ENCODE measurements around the gene AGPAT4.

The AGPAT4 gene

GRCh38 chr6:161279677-161280415 is 6.0 kb upstream of the AGPAT4 start:
- DNase-seq = no peak

DNA sequence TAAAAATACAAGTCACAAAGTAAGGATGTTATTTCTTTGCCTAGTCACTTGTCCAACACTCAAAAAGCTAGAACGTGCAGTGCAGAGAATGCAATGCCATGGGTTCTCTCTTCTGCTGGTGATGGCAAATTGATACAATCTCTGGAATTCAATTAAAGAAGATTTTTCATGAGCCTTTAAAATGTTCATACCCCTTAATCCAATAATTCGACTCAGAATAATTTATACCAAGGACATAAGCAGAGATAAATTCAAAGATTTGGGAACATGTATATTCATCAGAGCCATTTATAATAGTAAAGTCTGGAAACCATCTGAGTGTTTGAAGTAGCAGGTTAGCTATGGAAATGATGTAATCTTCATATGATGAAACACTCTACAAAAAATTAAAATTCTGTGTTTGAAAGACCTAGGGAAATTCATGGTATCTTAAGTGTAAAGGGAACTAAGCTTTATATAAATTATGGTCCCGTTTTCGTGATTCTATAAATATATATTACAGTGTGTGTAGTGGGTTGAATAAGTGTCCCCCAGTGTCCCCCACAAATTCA is 2.8 kb upstream of the AGPAT4 start:
- DNase-seq = no peak

DNA sequence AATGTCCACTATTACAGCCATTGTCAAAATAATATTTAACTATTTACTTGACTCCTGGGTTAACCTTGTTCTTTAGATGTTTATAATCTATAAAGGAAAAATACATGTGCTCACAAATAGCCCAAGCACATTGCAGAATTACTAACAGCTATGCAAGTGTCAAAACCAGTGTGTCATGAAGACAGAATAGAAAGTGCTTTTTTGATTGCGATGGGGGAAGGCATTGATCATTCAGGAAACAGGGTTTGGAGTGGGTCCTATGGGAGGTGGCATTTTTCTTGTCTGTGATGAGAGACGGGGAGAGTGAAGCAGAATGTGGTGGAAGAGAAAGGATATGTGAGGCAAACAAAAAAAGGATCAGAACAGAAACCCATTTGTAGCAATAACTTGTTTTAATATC is 1.0 kb upstream of the AGPAT4 start:
- no peak for DNase-seq

DNA sequence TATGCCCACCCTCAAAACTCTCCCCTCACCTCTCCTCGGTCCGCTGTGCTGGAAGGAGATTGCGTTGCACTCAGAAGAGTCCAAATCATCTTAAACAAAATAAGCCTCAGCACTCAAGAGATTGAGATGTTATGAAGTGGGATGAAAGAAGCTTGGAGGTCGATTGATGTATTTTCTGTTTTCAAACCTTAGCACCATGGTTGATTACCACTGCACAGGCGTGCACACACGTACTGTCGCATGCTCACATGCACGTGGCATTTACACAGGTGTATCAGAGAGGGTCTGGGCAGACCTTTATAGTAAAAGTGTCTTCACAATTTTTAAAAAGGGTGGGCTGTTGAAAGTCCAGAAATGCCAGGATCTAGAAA is 612 bp upstream of the AGPAT4 start:
- DNase-seq = peak; percentile 63

GRCh38 chr6:161273274-161273751 is 548 bp downstream of the AGPAT4 start:
- DNase-seq = peak; percentile 52

DNA sequence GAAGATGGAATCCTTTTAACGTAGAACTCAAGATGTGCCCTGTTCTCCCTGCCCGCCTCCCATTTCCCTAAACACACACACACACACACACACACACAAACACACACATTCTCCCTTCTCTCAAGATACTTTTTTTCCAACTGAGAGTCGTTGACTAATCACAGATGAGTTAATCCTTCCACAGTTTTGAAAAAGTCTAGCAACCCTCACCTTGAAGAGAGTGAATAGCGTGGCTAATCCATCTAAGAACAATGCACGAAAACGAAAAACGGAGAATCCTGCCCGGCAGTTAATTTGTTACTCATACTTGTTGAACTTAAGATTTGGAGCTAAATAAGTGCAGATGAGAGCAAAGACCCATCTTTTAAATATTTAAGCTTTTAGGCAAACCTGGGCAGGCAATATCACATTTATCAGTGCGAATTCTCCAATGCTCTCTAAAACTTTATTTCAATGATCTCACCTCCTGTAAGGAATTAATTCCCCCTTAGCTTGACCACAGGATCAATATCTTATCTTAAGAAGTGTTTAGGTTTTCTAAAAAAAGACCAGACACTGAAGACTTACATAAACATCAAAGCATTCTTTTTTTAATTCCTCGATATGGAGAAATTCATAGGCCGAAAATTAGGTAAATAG is 1.1 kb downstream of the AGPAT4 start:
- no peak for DNase-seq

- DNase-seq = no peak
These were observed 2.4 kb downstream of the AGPAT4 start for GRCh38 chr6:161271343-161272030.

DNA sequence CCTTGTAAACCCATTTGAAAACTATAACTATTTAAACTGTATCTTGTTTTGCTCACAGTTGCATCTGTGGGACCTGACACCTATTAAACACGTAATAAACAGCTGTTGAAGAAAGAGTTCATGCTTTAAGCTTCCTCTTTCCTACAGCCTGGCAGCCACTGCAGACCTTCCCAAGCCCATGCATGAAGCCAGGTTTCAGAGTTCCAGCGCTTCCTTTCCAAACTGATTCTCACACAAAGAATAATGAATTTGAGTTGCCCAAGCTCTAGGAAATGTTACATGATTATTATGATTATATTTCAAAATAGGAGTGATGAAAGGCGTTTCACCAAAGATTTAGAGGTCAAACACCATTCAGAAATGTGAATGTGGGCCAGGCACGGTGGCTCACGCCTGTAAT is 3.7 kb downstream of the AGPAT4 start:
- DNase-seq = no peak

- DNase-seq = no peak
These were observed 4.6 kb downstream of the AGPAT4 start for GRCh38 chr6:161269310-161269709.

DNA sequence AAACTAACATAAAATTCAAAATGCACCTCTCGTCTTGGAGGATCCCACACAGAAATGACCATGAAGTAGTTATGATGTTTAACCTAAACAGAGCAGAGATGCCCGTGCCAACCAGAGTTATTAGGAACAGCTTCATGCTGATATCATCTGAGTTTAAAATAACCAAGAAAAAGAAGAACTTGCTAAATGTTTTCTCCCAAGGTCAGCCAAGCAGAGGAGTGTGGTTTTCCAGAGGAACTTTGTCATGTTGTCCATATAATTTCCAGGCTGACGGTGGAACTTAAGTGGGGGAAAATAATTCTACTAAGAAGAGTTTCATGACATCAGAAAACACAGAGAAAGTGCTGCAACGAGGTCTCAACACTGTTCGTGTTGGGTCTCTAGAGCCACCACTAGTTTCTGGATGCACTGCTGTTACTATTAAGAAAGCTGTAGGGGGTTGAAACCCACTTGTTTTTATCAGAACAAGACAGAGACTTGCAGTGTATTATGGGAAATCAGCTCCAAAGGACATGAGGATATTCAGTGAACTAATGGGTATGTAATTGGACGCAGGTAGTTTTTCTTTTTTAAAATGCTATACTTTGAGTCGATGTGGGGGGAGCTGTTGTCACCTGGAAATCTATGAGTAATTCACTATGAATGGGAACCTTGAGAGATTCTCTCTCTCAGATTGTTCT is 5.2 kb downstream of the AGPAT4 start:
- DNase-seq = peak; percentile 85

- no peak for DNase-seq
These were observed 7.2 kb downstream of the AGPAT4 start for GRCh38 chr6:161266513-161267230.

DNA sequence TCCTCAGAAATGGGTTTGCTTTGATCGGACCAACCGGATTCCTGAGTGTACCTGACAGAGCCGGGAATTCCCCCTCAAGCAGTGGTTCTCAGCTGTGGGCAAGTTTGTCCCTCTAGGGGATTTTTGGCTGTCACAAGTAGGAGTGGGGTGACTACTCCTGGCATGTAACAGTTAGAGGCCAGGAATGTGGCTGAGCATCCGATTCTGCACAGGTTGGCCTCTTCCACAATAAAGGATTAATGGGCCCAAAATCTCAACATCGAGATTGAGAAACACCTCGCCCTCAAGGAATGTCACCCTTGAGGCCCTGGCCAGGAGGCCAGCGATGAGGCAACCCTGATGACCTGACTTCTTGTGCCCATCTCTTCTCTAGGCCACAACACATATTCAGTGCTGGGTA is 7.9 kb downstream of the AGPAT4 start:
- no peak for DNase-seq

GRCh38 chr6:161265554-161265953 is 8.3 kb downstream of the AGPAT4 start:
- no peak for DNase-seq

- no peak for DNase-seq
These were observed 9.7 kb downstream of the AGPAT4 start for GRCh38 chr6:161264181-161264580.

DNA sequence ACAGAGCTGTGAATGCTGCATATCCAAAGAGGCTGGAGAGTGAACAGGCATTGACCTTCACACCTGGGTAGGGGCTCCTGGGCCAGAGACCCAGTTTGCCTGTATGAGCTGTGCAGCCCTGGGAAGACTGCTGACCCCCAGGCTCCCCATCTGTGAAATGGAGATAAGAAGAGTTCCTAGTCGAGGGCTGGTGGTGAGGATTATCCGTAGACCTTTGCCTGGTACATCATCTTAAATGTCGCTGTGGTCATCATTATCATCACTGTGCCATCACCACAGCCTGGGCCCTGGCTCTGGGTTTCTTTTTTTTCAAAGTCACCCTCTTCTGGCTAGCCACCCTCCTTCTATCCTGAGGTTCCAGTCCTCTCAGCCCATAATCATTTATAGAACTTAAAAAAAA is 12.0 kb downstream of the AGPAT4 start:
- peak; percentile 77 for DNase-seq

GRCh38 chr6:161261325-161261724 is 12.5 kb downstream of the AGPAT4 start:
- no peak for DNase-seq

GRCh38 chr6:161259302-161259701 is 14.6 kb downstream of the AGPAT4 start:
- DNase-seq = no peak

DNA sequence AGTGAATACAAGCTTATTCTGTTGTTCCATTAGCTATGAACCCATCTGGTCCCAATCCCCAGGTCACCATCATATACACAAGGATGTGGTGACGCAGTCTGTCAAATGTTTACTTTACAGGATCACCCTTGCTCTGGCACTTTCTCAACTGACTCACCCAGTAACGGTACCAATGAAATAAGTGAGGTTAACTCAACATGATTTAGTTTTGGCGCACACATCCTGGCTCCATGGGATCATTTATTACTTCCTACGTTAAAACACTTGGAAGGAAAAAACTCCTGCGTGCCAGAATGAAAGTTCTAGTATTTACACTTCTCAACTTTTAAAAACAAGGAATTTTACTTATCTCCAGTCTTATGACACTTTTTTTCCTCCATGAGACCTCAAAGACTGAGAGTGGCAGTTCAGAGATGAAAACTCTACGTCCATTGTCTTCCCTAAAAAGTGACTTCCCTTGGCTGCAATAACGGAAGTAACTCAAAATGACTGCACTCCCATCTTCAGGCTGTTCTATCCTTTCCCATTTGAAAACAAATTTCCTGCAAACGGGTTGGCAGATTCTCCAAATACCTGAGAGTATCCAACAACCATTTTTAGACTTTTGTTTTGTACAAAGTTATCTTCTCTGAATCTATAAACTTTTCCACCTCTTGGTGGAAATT is 15.9 kb downstream of the AGPAT4 start:
- no peak for DNase-seq

DNA sequence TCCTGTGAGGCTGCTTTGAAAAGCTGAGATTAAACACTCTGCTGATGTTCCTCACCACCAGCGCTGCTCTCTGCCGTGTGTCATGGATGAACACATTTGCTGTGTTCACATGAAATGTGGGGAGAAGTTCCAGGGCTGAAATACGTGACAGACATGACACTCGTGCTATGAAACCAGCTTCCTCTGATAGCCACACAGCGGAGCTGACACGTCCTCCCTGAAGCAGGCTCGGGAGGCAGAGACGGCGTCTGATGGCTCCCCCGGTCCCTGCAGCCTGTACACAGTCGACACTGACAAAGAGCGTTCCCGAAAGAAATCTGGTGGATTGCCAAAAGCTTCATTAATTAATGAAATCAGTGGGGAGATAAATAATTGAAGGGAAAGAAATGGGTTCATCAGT is 17.5 kb downstream of the AGPAT4 start:
- no peak for DNase-seq

- peak; percentile 78 for DNase-seq
These were observed 18.3 kb downstream of the AGPAT4 start for GRCh38 chr6:161255518-161255917.

DNA sequence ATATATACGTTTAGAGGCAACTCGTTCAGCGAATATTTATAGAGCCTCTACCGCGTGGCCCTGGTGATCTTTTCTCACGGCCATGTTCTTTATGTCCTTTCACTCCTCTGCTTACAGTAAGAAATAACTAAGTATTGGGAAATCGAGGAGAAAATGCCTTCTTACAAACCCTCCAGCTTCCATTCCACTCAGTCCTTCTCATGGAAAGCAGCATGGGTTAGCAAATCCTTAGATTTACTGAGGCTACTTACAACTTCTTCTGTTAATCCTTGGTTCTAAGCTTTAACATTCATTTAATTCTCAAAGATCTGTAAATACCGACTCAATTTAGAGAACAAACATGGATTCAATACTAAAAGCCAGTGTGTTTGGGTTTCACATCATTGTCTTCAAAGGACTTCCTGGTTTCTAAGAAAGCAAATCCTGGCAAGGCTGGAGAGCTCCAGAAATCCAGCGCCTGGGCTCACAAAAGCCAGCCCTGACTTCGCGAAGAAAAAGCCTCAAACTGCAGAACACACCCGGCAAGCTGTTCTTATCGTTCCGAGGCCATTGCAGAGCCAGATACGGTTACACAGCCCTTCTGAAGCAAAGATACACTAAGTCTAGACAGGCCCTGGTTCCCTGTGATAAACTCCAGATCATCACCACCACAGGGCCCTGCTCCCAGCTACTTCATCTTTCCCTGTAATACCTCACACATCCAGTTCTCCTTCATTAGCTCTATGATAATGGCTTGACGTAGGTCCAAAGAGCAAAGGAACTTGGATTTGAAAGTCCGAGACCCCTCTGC is 19.2 kb downstream of the AGPAT4 start:
- peak; percentile 97 for DNase-seq
